LNCaP clone FGC (cell line): ENCODE results near the gene LARGE1.

ENCODE experiments used
- DNase-seq: peaks from one replicate; pipeline ENCODE4 v3.0.0-alpha.2; 2011; ENCODE audit warnings: low read depth
- H3K4me3 ChIP-seq: 2 replicates; pipeline ENCODE4 v1.5.1; 2011; ENCODE audit warnings: mild to moderate bottlenecking, low read depth, low read length, control low read depth
- CTCF ChIP-seq: IDR thresholded peaks from 2 replicates; pipeline ENCODE4 v1.5.1; 2012; ENCODE audit warnings: mild to moderate bottlenecking; ENCODE audit not compliant: control insufficient read depth, insufficient read depth; ENCODE audit errors: extremely low read depth

LARGE1 gene

GRCh38 chr22:33869946-33870345, 50.3 kb downstream of the LARGE1 start:
- no peak overlapping the region for H3K4me3 ChIP-seq
- no peak for TF ChIP-seq CTCF
- no peak for DNase-seq

- no peak for DNase-seq
- H3K4me3 ChIP-seq, result no peak overlapping the region
- TF ChIP-seq CTCF, result no peak
These were observed 52.3 kb downstream of the LARGE1 start for GRCh38 chr22:33867971-33868370.

- TF ChIP-seq CTCF, result no peak
- H3K4me3 ChIP-seq, result no peak overlapping the region
- DNase-seq, result no peak
These were observed 53.0 kb downstream of the LARGE1 start for GRCh38 chr22:33867118-33867866.

GRCh38 chr22:33866511-33866910, 53.8 kb downstream of the LARGE1 start:
- TF ChIP-seq CTCF, result no peak
- no peak for DNase-seq
- no peak overlapping the region for H3K4me3 ChIP-seq

GRCh38 chr22:33865996-33866395, 54.3 kb downstream of the LARGE1 start:
- no peak overlapping the region for H3K4me3 ChIP-seq
- DNase-seq, result no peak
- no peak for TF ChIP-seq CTCF

GRCh38 chr22:33865248-33865647, 55.0 kb downstream of the LARGE1 start:
- no peak overlapping the region for H3K4me3 ChIP-seq
- no peak for DNase-seq
- TF ChIP-seq CTCF, result no peak

GRCh38 chr22:33864723-33865130, 55.5 kb downstream of the LARGE1 start:
- no peak for DNase-seq
- H3K4me3 ChIP-seq, result no peak overlapping the region
- no peak for TF ChIP-seq CTCF
